Measurements from ENCODE around the gene SAMD4A.

DNA sequence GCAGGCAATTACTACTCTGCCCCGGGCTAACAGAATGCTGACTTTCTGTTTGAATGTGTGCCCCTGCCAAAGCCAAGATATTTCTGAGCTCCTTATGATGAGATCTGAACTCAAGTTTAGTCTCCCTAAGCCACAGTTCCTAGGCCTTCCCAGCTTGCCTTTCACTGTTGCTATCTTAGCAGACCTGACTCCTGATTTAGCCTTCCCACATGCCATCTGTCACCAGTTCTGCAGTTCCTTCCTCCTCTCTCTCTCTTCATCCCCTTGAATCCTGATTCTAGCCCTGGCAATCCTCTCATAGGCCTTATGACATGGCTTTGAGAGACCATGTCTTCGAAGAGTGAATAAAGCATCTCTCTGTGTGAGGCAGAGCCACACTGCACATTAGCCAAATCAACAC, 12.5 kb upstream of the SAMD4A start:
- TF ChIP-seq, protein P1, sequence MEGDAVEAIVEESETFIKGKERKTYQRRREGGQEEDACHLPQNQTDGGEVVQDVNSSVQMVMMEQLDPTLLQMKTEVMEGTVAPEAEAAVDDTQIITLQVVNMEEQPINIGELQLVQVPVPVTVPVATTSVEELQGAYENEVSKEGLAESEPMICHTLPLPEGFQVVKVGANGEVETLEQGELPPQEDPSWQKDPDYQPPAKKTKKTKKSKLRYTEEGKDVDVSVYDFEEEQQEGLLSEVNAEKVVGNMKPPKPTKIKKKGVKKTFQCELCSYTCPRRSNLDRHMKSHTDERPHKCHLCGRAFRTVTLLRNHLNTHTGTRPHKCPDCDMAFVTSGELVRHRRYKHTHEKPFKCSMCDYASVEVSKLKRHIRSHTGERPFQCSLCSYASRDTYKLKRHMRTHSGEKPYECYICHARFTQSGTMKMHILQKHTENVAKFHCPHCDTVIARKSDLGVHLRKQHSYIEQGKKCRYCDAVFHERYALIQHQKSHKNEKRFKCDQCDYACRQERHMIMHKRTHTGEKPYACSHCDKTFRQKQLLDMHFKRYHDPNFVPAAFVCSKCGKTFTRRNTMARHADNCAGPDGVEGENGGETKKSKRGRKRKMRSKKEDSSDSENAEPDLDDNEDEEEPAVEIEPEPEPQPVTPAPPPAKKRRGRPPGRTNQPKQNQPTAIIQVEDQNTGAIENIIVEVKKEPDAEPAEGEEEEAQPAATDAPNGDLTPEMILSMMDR (IDR thresholded peaks at IDR 0.05 in 8 of 11, conservative IDR thresholded peaks at IDR 0.05 in 3 of 11): no peak
- TF ChIP-seq POLR2A (IDR thresholded peaks at IDR 0.05) (no peak), POLR2AphosphoS5 (IDR thresholded peaks at IDR 0.05) (no peak)
